ENCODE data around the gene SLC10A7. TPM values are rescaled to one million over a fixed set of nuclear protein-coding genes. Genes with fewer than 3 reads are reported as not detected.

Gene SLC10A7
- total RNA-seq, 1 donor from 2014 or later: 6.5 TPM

GRCh38 chr4:146442801-146443200 is 78.9 kb downstream of the SLC10A7 start:
- DNase-seq (ENCODE audit: low read depth in 2 of 2): no peak

GRCh38 chr4:146439999-146440398 is 81.7 kb downstream of the SLC10A7 start:
- DNase-seq (ENCODE audit: low read depth in 2 of 2): no peak

DNA sequence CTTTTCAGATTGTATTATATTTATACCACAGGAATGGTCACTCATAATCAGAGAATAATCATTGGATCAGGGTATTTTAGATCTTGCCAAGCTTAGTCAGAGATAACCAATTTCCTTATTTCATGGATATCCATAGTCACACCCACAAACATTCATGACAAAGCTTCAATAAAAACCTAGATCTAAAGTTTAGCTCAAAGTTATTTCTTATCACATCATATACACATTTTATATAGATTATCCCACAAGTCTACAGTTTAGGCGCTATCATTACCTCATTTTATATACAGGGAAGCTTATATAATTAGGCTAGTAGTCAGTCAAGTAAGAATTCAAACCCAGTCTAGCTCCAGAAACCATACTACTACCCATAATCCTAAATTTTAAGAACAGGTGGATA is 82.3 kb downstream of the SLC10A7 start:
- DNase-seq (ENCODE audit: low read depth in 2 of 2): no peak

DNA sequence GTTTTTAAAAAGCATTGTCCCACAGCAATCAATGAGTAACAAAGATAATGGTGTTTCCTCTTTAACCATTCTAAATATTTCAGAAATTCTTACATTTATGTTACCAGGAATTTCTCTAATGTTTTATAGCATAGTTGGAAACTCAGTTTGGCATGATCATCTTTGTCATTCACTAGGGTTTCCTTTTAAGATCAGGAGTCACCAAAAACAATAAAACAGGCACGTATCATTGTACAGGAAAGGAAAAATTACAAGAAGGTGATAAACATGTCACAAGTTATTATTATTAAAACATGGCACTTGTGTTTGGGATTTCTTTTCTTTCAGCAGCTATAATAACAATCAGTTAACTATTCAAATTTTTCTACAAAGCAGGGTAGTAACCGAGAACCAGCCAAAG is 84.0 kb downstream of the SLC10A7 start:
- peak; percentile 5 to 72 for DNase-seq (ENCODE audit: low read depth in 2 of 2)

- peak in 1 of 2 donors; percentile 5 for DNase-seq (ENCODE audit: low read depth in 2 of 2)
Measured at GRCh38 chr4:146436423-146437162, 85.1 kb downstream of the SLC10A7 start.

- no peak for DNase-seq (ENCODE audit: low read depth in 2 of 2)
Measured at GRCh38 chr4:146435962-146436361, 85.8 kb downstream of the SLC10A7 start.

- DNase-seq (ENCODE audit: low read depth in 2 of 2): no peak
Measured at GRCh38 chr4:146432065-146432464, 89.7 kb downstream of the SLC10A7 start.

DNA sequence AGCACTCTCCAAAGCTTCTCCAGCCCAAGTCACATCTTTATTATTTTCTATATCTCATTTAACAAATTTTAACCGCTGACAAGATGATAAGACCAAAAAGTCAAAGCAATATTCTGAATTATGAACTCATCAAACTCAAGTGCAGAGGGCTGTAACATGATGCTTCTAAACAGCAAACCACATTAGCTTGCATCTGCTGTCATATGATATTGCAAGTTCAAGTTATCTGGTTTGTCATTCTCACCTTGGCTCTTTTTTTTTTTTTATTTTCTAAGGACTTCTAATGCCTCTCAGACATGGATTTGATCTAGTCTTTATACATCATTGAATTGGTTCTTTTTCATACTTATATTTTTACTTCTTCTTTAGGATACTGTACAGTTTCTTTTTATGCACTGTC is 93.4 kb downstream of the SLC10A7 start:
- no peak for DNase-seq (ENCODE audit: low read depth in 2 of 2)

DNA sequence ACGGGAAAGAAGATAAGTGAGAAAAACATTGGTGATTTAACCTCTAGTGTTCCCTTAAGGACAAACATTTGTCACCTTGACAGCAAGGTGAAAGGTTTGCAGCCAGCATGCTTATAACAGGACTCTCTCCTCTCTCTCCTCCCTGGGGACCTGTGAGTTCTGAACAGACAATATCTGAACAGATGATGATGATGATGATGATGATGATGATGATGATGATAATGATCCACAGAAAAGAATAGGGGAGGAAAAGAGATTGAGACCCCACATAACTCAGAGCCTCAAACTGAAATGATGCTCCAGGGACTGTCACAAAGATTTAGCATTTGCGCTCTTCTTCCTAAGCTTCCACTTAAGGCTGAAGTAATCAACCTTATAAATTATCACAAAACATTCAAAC is 103.9 kb downstream of the SLC10A7 start:
- DNase-seq (ENCODE audit: low read depth in 2 of 2): no peak

DNA sequence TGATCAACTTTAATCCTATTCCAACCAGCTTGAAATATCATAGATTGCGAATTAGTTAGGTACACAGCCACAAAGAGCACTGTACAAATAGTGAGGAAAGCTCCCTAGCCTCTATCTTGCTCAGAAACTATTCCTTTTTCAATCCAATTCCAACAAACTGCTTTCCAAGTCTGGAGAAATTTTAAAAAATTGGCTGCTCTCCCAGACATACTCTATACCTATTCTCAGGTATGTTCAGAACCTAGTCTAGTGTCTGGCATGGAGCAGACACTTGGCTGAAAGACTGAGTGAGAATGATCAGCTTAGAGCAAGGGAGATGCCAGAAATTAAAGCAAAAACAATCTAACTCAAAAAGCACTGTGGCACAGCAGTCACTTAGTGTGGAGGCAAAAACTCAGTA is 105.9 kb downstream of the SLC10A7 start:
- no peak for DNase-seq (ENCODE audit: low read depth in 2 of 2)

DNA sequence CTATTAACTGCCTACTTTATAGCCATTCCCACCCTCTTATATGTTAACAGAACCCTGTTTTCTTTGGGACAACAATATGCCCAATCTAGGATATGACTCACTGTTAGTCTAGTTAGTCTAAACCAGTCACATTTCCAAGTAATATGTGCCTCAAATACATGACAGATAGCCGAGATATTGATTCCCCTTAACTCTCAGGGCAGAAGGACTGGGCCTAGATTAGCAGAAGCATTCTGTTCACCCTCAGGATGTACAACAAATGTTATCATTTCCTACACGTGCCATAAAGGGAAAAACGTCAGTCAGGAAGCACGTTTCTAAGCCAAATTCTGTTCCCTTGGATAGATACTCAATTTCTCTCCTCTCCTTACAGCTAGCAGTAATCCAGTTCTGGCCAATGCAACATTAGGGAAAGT is 114.1 kb downstream of the SLC10A7 start:
- DNase-seq (ENCODE audit: low read depth in 2 of 2): peak; percentile 88 to 95

GRCh38 chr4:146407257-146407656 is 114.5 kb downstream of the SLC10A7 start:
- DNase-seq (ENCODE audit: low read depth in 2 of 2): no peak

- no peak for DNase-seq (ENCODE audit: low read depth in 2 of 2)
Measured at GRCh38 chr4:146401274-146401673, 120.5 kb downstream of the SLC10A7 start.

DNA sequence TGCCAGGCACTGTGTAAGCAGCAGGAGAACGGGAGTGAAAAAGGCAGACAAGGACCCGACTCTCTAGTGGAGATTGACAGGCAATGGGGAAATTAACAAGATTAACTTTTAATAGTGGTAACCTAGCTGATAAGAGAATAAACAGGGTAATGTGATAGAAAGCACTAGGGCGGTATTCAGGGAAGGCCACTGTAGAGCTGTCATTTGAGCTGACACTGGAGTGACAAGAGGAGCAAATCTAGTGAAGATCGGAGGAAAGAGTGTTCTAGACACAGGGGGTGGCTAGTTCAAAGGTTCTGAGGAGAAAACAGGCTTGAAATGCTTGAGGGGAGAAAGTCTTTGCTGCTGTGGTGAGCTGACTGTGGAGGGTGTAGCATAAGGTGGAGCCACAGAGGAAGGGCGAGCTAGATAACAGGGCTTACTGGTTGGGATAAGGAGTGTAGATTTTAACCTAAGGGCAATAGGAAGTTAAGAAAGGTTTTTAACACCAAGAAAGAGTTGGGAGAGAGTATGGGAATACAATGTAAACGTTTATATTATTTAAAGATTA is 122.8 kb downstream of the SLC10A7 start:
- no peak for DNase-seq (ENCODE audit: low read depth in 2 of 2)

- no peak for DNase-seq (ENCODE audit: low read depth in 2 of 2)
Measured at GRCh38 chr4:146398404-146398803, 123.3 kb downstream of the SLC10A7 start.

DNA sequence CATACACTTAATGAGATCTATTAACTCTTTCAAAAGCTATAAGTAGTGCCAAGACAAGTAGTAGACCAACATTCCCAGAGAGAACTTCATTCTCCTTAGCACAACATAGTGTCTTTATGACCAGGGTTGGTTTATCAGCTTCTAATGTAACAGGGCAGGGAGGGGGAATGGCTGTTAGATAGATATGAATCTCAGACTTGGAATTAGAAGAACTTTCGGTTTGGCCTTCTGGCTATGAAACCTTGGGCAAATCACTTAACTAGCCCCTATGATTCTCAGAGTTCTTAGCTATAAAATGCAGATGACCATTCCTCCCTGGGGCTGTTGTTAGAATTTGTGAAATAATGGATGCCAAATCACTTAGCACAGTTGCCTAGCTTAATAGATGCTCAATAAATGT is 132.2 kb downstream of the SLC10A7 start:
- DNase-seq (ENCODE audit: low read depth in 2 of 2): no peak

DNA sequence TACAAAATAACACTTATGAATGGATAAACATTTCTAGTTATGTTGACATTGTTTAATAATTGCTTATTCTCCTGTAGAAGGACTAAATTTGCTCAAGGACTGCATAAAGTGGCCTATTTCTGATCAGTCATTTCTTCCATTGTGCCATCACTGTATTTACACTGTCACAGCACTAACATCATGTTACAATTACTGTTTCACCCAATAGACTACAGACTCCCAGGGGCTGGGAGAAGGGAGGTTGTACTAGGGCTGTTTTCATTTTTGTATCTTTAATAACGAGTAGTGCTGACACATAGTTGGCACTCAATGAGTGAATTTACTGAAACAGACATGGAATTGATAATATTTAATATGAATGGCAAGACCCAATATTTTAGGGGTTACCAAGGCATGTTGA is 139.5 kb downstream of the SLC10A7 start:
- DNase-seq (ENCODE audit: low read depth in 2 of 2): no peak

- no peak for DNase-seq (ENCODE audit: low read depth in 2 of 2)
Measured at GRCh38 chr4:146381263-146381872, 140.4 kb downstream of the SLC10A7 start.

- DNase-seq (ENCODE audit: low read depth in 2 of 2): no peak
Measured at GRCh38 chr4:146379744-146380143, 142.0 kb downstream of the SLC10A7 start.

DNA sequence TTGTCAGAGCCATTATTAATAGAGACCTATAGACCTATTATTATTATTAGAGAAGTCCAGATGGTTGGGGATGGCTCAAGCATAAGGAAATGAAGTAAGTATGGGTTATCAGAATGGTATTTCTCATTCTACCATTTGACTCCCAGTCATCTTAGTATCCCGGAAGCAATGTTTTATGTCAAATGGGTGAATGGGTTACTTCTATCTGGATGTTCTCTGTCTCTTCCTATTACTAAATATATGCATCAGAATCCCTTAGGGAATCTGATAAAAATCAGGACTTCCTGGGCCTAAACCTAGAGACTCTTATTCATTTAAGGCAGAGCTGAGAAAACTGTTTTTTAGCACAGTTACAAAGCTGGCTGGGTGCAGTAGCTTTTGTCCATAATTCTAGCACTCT is 149.9 kb downstream of the SLC10A7 start:
- DNase-seq (ENCODE audit: low read depth in 2 of 2): no peak

GRCh38 chr4:146370841-146371240 is 150.9 kb downstream of the SLC10A7 start:
- no peak for DNase-seq (ENCODE audit: low read depth in 2 of 2)

DNA sequence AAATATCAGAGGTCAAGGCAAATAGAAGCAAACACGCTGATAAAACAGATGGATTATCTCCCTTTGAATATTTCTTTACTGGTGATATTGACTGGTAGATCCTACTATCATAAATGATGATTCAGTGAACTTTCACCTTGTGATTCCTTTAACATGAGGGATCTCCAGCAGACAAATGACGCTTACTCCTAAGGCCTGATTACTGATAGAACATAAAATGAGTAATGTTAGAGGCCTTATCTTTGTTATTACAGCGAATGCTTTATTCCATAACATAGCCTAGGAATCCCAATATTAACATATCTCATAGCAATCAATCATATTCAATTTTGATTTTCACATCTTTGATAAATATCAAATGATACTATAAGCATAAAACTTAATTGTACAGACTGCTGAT is 152.3 kb downstream of the SLC10A7 start:
- DNase-seq (ENCODE audit: low read depth in 2 of 2): peak in 1 of 2 donors; percentile 61

- DNase-seq (ENCODE audit: low read depth in 2 of 2): peak in 1 of 2 donors; percentile 63
Measured at GRCh38 chr4:146368209-146368608, 153.5 kb downstream of the SLC10A7 start.
